Neuron (in vitro differentiated cells): ENCODE results near the gene SCARB2.
A peak's percentile ranks its signal among the peaks of the same experiment; 100 is the strongest.

Source experiments
- H2AFZ ChIP-seq: one replicate; pipeline ENCODE4 v1.6.1; 2013; ENCODE audit warnings: low read depth, mild to moderate bottlenecking, inconsistent platforms, low read length, moderate library complexity
- H3K27me3 ChIP-seq: one replicate; pipeline ENCODE4 v1.6.1; 2013; ENCODE audit warnings: low read length; ENCODE audit not compliant: insufficient read depth
- H3K36me3 ChIP-seq: one replicate; pipeline ENCODE4 v1.6.1; 2013; ENCODE audit warnings: low read length; ENCODE audit not compliant: insufficient read depth
- H3K4me1 ChIP-seq: one replicate; pipeline ENCODE4 v1.6.1; 2013; ENCODE audit warnings: low read length; ENCODE audit not compliant: insufficient read depth
- H3K4me3 ChIP-seq: 2 replicates; pipeline ENCODE4 v1.5.1; 2013; ENCODE audit warnings: mild to moderate bottlenecking, low read length, moderate library complexity
- H3K9me3 ChIP-seq: one replicate; pipeline ENCODE4 v1.6.1; 2013; ENCODE audit warnings: low read length

The SCARB2 gene

DNA sequence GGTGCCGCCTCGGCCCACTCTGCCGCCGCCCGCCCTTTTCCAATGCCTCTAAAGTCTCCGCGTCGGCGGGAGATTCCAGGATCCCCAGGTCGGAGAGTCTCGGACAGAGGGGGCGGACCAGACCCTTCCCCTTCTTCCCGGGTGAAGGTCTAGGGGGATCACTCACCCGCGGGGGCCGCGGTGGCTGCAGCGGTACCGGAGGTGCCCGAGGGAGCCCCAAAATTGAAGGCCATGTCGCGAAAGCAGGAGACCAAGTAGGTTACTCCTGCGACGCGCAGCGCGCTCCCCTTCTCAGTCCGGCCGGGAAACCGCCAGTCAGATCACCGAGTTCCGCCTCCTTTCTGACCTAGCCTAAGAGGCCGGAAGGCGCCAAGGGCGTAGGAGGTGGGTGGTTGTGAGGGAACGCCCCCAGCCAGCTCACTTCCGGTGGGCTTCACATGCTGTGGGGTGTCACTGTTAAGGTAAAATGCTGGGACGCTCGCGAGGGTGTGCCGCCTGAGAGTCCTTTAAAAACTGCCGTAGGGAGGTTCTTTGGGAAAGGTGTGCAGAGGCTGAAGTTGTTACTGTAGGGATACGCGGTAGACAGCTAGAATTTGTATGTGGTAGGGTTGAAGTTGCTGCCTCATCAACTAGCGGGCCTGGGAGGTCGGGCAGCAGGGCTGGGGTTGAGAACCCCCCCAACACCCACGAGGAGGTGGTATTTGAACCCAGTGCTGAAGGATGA, 65.3 kb downstream of the SCARB2 start, which contains the start of gene NUP54:
Gene NUP54 (minus strand): TSS at position 256 of the 724 bp plus-strand sequence. CDS start 23 bp downstream, at position 233.
- Histone ChIP-seq H2AFZ (peak within 1 kb of the TSS; percentile 84), H3K36me3 (peaks cover 8% of the 10 kb centered on the region), H3K4me3 (peak within 1 kb of the TSS; percentile 80), H3K27me3 (no peaks in the 10 kb centered on the region), H3K4me1 (peaks cover 15% of the 10 kb centered on the region), H3K9me3 (no peaks in the 10 kb centered on the region)

DNA sequence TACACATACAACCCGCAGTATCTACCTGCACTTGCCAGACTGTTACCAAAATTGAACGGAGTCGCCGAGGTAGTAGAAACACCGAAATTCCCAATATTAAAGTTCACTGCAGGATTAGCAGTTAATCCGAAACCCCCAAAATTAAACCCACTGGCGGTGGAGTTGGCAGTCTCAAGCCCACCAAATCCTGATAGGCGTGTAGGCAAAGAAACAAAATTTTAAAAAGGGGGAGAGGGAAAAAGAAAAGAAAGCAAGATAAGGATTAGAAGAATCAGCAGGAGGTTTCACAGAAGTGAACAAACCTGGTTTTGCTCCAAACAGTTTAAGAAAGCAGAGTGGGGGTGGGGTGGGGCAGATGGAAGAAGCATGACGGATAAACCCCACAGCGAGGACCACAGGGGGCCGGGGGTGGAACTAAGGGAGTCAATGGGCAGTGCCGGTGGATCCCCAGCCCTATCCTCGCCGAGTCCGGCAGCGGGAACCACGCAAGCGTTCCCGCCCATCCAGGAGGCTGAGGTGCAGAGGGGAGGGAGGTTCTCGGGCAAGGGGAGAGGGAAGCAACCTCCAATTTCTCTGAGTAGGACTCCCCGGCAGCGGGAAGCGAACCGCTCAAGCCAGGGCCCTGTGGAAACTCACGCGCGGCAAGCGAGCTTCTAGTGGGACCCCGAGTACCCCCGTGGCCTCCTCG, 66.0 kb downstream of the SCARB2 start:
- peaks cover 15% of the 10 kb centered on the region for H3K4me1 ChIP-seq
- H2AFZ ChIP-seq, result peak overlapping the region; percentile 84
- peaks cover 13% of the 10 kb centered on the region for H3K36me3 ChIP-seq
- H3K9me3 ChIP-seq, result no peaks in the 10 kb centered on the region
- H3K27me3 ChIP-seq, result no peaks in the 10 kb centered on the region
- peak overlapping the region; percentile 80 for H3K4me3 ChIP-seq

DNA sequence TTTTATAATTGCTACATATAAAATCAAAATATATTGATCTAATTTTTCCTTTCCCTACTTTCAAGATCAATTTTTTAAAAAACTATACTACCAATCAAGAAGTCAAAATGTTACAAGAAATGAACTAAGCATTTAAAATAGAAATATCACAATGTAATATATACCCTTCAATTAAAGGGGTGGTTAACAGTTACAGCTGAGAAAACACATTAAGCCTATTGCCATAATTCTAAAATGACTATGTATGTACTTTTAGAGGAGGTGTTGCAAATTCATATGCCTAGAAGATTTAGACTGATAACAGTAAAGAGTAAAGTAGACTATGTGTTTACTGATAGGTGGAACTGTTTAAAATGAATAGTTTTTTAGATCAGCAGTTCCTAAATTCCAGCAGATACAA, 69.1 kb downstream of the SCARB2 start:
- H3K36me3 ChIP-seq, result peaks cover 40% of the 10 kb centered on the region
- peaks cover 15% of the 10 kb centered on the region for H3K4me1 ChIP-seq
- no peak overlapping the region for H3K4me3 ChIP-seq
- no peaks in the 10 kb centered on the region for H3K9me3 ChIP-seq
- no peaks in the 10 kb centered on the region for H3K27me3 ChIP-seq
- H2AFZ ChIP-seq, result no peak overlapping the region

DNA sequence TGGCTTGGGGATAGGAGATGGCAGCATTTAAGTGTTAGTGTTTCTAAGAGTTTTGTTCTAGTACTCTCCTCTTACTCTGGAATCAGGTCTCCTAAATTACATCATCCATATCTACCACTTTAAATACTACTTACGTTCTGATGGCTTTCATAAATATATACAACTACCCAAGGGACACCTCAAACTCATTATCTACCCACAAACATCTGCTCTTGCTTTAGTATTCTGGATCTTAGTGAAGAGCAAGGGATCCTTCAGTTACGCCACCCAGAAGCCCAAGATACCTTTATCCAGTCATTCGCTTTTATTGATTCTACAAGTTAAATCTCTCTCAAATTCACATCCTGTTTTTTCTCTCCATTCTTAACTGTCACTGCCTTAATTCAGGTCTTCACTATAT, 72.4 kb downstream of the SCARB2 start:
- Histone ChIP-seq H3K36me3 (peaks cover 65% of the 10 kb centered on the region), H3K4me1 (peaks cover 6% of the 10 kb centered on the region)

GRCh38 chr4:76127754-76128153, 85.9 kb downstream of the SCARB2 start:
- Histone ChIP-seq H3K4me3 (no peak overlapping the region), H3K4me1 (no peaks in the 10 kb centered on the region), H2AFZ (no peak overlapping the region), H3K36me3 (peaks cover 66% of the 10 kb centered on the region), H3K27me3 (no peaks in the 10 kb centered on the region), H3K9me3 (no peaks in the 10 kb centered on the region)

More for the DNA sequence above, 72.4 kb downstream of the SCARB2 start:
- Histone ChIP-seq H2AFZ (no peak overlapping the region), H3K27me3 (no peaks in the 10 kb centered on the region), H3K4me3 (no peak overlapping the region), H3K9me3 (no peaks in the 10 kb centered on the region)

- no peaks in the 10 kb centered on the region for H3K27me3 ChIP-seq
- no peak overlapping the region for H2AFZ ChIP-seq
- H3K4me1 ChIP-seq, result no peaks in the 10 kb centered on the region
- H3K9me3 ChIP-seq, result peaks cover 2% of the 10 kb centered on the region
- H3K4me3 ChIP-seq, result no peak overlapping the region
- H3K36me3 ChIP-seq, result peaks cover 67% of the 10 kb centered on the region
Observed at GRCh38 chr4:76125816-76126215, 87.8 kb downstream of the SCARB2 start.

GRCh38 chr4:76120199-76120598, 93.4 kb downstream of the SCARB2 start:
- Histone ChIP-seq H3K27me3 (no peaks in the 10 kb centered on the region), H3K9me3 (peaks cover 2% of the 10 kb centered on the region), H2AFZ (no peak overlapping the region), H3K36me3 (peaks cover 83% of the 10 kb centered on the region), H3K4me3 (no peak overlapping the region), H3K4me1 (no peaks in the 10 kb centered on the region)

DNA sequence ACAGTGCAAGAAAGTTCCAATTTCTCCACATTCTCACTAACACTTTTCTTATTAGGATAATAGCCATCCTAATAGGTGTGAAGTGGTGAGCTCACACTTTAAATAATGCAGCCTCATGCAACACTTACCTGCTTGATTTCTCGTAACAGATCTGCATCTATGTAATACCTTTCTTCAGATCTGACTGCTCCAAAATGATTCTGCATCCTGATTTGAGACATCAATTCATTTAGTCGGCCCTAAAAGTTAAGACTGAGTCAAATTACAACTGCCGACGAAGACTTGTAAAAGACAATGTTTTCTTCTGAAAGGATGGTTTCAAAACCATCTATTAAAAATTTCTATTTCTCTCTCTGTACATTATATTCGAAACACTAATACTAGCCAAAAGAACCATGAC, 96.1 kb downstream of the SCARB2 start:
- Histone ChIP-seq H3K36me3 (peaks cover 75% of the 10 kb centered on the region), H2AFZ (no peak overlapping the region), H3K27me3 (no peaks in the 10 kb centered on the region), H3K4me1 (no peaks in the 10 kb centered on the region), H3K9me3 (peaks cover 8% of the 10 kb centered on the region), H3K4me3 (no peak overlapping the region)

- Histone ChIP-seq H2AFZ (no peak overlapping the region), H3K4me3 (no peak overlapping the region), H3K27me3 (no peaks in the 10 kb centered on the region), H3K36me3 (peaks cover 72% of the 10 kb centered on the region), H3K4me1 (no peaks in the 10 kb centered on the region), H3K9me3 (peaks cover 6% of the 10 kb centered on the region)
Observed at GRCh38 chr4:76116821-76117220, 96.8 kb downstream of the SCARB2 start.
